IPS DF 19.7 (cell line): ENCODE results near the gene SCML2.
"Not testable (repeated sequence)": the region's sequence is repeated elsewhere in the genome, so short reads cannot be mapped to it uniquely, and the experiment has no call there.

Source experiments
- DNase-seq: peaks from one replicate; pipeline ENCODE4 v3.0.0-alpha.2; 2013; ENCODE audit warnings: low read depth, low spot score

SCML2 gene

GRCh38 chrX:18354369-18355223, at the start of gene SCML2:
TSS of gene SCML2 (minus strand) at chrX:18354688. CDS start at chrX:18334071, 20,617 bp downstream.
- no peak for DNase-seq

GRCh38 chrX:18401848-18402213, 47.3 kb upstream of the SCML2 start:
- no peak for DNase-seq

GRCh38 chrX:18394477-18394876, 40.0 kb upstream of the SCML2 start:
- DNase-seq: no peak

- DNase-seq: no peak
Observed at GRCh38 chrX:18390941-18391538, 36.6 kb upstream of the SCML2 start.

GRCh38 chrX:18389966-18390365, 35.5 kb upstream of the SCML2 start:
- no peak for DNase-seq

- DNase-seq: no peak
Observed at GRCh38 chrX:18377796-18378195, 23.3 kb upstream of the SCML2 start.

GRCh38 chrX:18375131-18375805, 20.8 kb upstream of the SCML2 start:
- not testable (repeated sequence) for DNase-seq

- not testable (repeated sequence) for DNase-seq
Observed at GRCh38 chrX:18369096-18369495, 14.6 kb upstream of the SCML2 start.

- DNase-seq: no peak
Observed at GRCh38 chrX:18368402-18368801, 13.9 kb upstream of the SCML2 start.

- DNase-seq: no peak
Observed at GRCh38 chrX:18360867-18361266, 6.4 kb upstream of the SCML2 start.

- DNase-seq: no peak
Observed at GRCh38 chrX:18353931-18354368, 538 bp downstream of the SCML2 start.

- no peak for DNase-seq
Observed at GRCh38 chrX:18351784-18352183, 2.7 kb downstream of the SCML2 start.

- no peak for DNase-seq
Observed at GRCh38 chrX:18348047-18348446, 6.4 kb downstream of the SCML2 start.

- DNase-seq: no peak
Observed at GRCh38 chrX:18309401-18309800, 45.1 kb downstream of the SCML2 start.

GRCh38 chrX:18297251-18297650, 57.2 kb downstream of the SCML2 start:
- DNase-seq: no peak

GRCh38 chrX:18294893-18295292, 59.6 kb downstream of the SCML2 start:
- no peak for DNase-seq

- DNase-seq: no peak
Observed at GRCh38 chrX:18291006-18291545, 63.4 kb downstream of the SCML2 start.

GRCh38 chrX:18290200-18290599, 64.3 kb downstream of the SCML2 start:
- no peak for DNase-seq

- no peak for DNase-seq
Observed at GRCh38 chrX:18288716-18289115, 65.8 kb downstream of the SCML2 start.

- DNase-seq: no peak
Observed at GRCh38 chrX:18286322-18286831, 68.1 kb downstream of the SCML2 start.

GRCh38 chrX:18278449-18278848, 76.0 kb downstream of the SCML2 start:
- no peak for DNase-seq

- DNase-seq: no peak
Observed at GRCh38 chrX:18272222-18272621, 82.3 kb downstream of the SCML2 start.
